Urothelium cell line (cell line): Measurements from ENCODE around the gene RAB1B.
"Not testable (repeated sequence)": the region's sequence is repeated elsewhere in the genome, so short reads cannot be mapped to it uniquely, and the experiment has no call there.

Experiments
- DNase-seq: peaks from one replicate; pipeline ENCODE4 v3.0.0; 2011; ENCODE audit warnings: low spot score, mixed read lengths
- FAIRE-seq: peaks from 2 replicates; lab custom pipeline; 2011; peaks lifted over from hg19 to GRCh38; lab: Jason Lieb, UNC

Gene RAB1B

DNA sequence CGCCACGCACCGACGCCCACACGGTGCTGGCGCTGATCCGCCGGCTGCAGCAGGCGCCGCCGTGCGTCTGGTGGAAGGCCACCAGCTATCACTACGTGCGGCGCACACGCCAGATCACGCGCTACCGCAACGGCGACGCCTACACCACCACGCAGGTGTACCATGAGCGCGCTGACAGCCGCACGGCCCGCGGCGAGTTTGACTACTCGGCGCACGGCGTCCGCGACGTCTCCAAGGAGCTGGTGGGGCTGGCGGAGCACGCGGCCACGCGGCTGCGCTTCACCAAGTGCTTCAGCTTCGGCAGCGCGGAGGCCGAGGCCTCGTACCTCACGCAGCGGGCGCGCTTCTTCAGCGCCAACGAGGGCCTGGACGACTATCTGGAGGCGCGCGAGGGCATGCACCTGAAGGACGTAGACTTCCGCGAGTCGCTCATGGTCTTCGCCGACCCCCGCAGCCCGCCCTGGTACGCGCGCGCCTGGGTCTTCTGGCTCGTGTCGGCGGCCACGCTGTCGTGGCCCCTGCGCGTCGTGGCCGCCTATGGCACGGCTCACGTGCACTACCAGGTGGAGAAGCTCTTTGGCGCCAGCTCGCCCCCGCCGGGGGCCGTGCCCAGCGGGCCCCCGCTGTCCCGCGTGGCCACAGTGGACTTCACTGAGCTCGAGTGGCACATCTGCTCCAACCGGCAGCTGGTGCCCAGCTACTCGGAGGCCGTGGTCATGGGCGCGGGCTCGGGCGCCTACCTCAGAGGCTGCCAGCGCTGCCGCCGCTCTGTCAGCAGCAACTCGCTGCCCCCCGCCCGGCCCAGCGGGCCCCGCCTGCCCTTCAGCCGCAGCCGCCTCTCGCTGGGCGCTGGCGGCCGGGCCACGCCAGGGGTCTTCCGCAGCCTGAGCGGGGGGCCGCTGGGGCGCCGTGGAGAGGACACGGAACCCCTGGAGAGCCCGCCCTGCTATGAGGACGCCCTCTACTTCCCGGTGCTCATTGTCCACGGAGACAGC is 26.5 kb downstream of the RAB1B start:
- DNase-seq (no peak), FAIRE-seq (no peak)

- FAIRE-seq, result no peak
- no peak for DNase-seq
Observed at GRCh38 chr11:66297610-66298009, 29.2 kb downstream of the RAB1B start.

DNA sequence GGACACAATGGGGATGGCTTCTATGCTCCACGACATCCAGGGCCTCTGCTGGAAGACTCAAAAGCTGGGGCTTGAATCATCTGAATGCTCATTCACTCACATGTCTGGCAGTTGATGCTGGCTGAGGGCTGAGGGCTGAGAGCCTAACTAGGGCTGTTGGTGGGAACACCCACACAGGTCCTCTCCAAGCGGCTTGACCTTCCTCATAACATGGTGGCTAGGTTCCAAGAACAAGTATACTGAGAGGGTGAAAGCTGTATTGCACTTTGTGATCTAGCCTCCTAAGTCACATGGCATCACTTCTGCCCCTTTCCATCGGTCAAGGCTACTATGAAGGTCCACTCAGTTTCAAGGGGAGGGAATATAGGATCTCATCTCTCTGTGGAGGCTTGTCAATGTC is 30.7 kb downstream of the RAB1B start:
- DNase-seq (no peak), FAIRE-seq (no peak)

DNA sequence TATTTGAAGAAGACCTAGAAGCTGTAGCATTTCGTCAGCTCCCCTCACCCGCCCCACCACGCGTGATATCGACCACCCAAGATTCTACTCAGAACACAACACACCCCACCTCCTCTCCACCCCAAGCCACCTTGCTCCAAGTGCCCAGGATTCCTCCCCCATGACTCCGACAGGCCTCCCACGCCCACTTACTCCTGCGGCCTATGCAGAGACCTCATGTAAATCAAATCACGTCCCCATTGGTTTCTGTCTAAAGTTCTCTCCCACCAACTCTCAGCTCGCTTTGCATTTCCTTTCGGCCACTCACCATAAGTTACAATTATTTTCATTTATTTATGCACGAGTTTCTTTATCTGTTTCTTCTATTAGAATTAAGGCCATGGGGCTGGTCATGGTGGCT is 34.2 kb downstream of the RAB1B start:
- no peak for DNase-seq
- no peak for FAIRE-seq

GRCh38 chr11:66309475-66309874 is 41.0 kb downstream of the RAB1B start:
- DNase-seq (no peak), FAIRE-seq (no peak)

GRCh38 chr11:66310324-66310723 is 41.9 kb downstream of the RAB1B start:
- FAIRE-seq (no peak), DNase-seq (no peak)

DNA sequence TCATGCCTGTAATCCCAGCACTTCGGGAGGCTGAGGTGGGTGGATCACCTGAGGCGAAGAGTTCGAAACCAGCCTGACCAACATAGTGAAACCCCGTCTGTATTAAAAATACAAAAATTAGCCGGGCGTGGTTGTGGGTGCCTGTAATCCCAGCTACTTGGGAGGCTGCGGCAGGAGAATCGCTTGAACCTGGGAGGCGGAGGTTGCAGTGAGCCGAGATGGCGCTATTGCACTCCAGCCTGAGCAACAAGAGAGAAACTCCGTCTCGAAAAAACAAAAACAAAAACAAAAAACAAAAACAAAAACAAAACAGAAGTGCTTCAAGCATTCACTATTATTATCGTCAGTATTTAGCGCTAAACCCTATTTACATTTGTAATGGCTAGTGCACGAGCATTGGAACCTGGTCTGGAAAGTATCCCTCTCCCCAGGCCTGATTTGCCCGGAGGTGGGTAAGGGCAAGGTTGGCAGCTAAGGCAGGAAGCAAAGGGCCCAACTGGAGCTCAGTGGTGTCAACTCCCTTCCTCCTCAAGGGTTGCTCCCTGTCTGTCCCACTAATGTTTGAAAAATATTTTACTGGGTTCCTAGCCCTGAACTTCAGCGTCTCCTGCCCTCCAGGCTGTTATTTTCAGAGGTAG is 42.5 kb downstream of the RAB1B start:
- not testable (repeated sequence) for FAIRE-seq, DNase-seq

DNA sequence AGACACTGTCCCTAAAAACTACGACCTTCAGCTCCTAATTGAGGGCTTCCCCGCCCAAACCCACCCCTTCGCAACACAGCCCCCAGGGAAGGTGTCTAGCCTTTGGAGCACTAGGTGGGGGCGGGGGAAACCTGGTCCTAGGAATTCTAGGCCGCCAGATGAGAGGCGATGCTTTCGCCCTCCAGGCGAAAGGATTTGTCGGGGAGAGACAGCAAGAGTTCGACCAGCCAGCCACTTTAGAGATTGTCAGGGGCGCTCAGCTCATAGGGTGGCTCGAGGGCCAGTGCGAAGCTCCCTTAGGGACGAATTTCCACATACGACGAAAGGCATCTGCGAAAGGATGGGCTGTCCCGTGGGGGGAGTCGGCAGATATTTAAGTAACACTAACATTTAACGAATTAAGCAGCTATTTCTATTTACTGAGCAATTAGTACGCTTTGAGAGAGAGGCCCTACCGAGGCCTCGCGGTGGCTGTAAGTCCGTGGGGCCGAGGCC is 43.1 kb downstream of the RAB1B start:
- DNase-seq, result no peak
- FAIRE-seq, result no peak

- FAIRE-seq, result peak; percentile 48
- DNase-seq, result peak; percentile 85
Observed at GRCh38 chr11:66311965-66312548, 43.6 kb downstream of the RAB1B start.

DNA sequence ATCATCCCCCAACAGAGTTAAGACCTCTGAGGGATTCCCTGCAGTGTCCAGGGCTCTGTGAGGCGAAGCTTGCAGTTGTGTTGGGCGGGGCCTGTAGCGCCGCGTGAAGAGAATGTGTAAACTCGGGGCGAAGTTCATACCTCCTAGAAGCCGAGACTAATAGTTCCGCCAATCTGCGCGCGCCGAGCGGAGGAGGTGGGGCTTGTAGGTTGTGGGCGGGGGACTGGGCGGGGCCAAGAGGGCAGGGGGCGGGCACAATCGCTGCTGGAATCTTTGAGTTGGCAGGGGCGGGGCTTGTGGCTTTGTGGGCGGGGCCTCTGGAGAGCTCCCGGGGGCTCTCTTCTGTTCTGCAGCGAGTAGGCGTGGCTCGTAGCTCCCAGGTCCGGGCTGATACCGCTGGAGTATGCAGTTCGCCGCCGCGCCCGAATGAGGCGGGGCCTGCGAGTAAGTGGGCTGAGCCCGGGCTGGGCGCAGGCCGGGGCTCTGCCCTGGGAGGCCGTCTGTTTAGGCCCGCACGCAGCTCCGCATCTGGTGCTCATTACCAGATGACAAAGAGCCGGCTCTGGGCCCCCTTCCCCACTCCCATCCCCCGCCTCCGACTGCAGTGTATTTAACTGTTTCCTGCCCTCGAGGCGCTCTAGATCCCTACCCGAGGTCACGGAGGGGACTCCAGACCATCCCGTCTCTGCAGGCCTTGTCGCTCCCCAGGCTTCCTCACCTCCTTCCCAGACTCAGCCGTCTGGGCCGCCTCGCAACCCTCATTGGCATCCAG is 44.3 kb downstream of the RAB1B start:
- FAIRE-seq (no peak), DNase-seq (peak; percentile 95)

- DNase-seq, result no peak
- no peak for FAIRE-seq
Observed at GRCh38 chr11:66313321-66314185, 45.1 kb downstream of the RAB1B start.

- FAIRE-seq (no peak), DNase-seq (no peak)
Observed at GRCh38 chr11:66314186-66314501, 45.7 kb downstream of the RAB1B start.

GRCh38 chr11:66314561-66315497 is 46.4 kb downstream of the RAB1B start:
- no peak for DNase-seq
- FAIRE-seq, result no peak

DNA sequence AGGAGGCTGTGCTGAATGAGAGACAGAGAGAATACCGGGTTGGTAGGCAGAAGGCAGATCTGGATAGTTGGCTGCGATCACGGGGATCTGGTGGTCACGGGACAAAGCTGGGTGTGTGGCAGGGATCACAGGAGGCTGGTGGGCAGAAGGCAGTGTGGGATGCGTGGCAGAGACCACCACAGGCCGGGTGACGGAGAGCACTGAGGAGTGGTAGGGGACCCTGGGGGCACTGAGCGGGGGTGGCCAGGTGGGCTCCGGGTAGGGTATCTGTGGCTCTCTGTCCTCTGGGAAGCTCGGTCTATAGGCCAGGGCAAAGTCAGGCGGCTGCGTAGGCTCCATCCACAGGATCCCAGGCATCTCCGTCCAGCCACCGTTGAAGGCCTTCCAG is 47.1 kb downstream of the RAB1B start:
- DNase-seq, result no peak
- FAIRE-seq, result no peak

DNA sequence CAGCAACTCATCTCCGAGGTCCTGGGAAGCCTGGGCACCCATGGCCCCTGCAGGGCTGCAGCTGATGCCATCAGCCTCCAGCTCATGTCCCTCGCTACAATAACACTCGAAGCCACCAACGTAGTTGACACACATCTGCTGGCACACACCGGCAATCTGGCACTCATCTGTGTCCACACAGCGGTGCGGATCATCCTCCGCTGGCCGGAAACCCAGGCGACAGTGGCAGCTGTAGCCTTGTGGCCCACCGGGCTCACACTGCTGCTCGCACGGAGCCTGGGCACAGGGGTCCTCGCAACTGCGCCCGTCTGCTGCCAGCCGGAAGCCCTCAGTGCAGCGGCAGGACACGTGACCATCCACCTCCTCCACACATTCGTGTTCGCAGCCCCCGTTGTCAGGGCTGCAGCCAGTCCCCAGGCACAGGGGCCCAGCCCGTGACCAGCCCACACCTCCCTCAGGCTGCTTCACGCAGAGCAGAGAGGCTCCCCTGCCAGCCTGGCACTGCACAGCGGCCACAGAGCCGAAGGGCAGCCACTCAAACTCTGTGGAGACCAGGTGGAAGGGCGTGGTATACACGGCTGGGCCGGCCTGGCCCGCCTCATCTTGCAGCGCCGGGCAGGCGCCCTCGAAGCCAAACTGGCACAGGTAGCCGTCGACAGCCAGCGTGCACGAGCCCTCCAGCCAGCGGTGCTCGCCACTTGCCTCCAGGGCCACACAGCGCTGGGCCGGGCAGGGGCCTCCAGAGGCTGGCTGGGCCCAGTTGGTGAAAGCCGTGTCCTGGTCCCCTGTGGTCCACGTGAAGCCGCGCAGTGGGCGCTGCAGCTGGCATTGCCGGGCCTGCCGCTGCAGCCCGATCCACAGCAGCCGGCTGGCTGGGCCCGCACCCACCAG is 47.7 kb downstream of the RAB1B start:
- no peak for DNase-seq
- FAIRE-seq, result no peak

DNA sequence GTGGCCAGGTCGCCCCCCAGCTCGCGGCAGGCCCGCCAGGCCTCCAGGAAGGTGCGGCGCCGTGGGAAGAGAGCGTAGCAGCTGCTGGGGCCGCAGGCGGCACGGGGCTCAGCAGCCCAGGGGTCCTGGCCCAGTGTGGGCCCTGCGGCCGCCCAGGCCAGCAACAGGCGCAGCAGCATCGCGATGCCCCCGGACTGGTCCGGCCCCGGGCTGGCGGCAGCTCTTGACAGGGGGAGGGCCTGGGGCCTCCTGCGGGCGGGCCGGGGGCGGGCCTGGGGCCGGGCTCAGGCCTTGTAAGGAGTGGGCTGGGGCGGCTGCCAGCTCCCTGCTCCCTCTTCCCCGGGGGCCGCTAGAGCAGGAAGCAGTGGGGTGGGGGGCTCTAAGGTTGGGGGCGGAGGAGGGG is 48.4 kb downstream of the RAB1B start, which contains the start of gene CD248:
TSS of gene CD248 (minus strand) at position 196 of the 403 bp plus-strand sequence. CDS start at position 179, 17 bp downstream.
- DNase-seq (no peak), FAIRE-seq (no peak)

DNA sequence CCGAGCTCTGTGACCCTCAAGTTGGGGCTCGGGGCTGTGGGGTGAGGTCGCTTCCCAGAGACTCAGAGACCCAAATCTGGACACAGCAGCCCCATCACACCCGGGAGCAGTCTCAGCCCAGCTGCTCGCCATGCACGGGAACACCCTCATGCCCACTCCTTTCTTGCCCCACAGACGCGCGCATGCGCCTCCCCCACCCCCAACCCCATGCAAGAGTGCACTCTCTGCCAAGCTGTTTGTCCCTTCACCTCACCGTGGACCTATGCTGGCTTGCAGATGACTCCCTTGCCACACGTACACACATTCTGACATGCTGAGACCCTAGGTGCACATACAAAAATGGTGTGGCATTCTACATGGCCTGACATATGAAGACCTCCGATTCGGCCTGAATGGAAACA is 48.9 kb downstream of the RAB1B start:
- FAIRE-seq (no peak), DNase-seq (no peak)
